GM04503 (cell line): ENCODE results near the gene CNTN5.

Experiments
- DNase-seq: peaks from one replicate; pipeline ENCODE4 v3.0.0-alpha.2; 2012; ENCODE audit warnings: low read depth

CNTN5 gene

GRCh38 chr11:99934008-99934407 is 913.3 kb downstream of the CNTN5 start:
- no peak for DNase-seq

GRCh38 chr11:99937330-99937729 is 916.6 kb downstream of the CNTN5 start:
- no peak for DNase-seq

- DNase-seq: no peak
Measured at GRCh38 chr11:99952816-99953215, 932.1 kb downstream of the CNTN5 start.

GRCh38 chr11:99960536-99960935 is 939.8 kb downstream of the CNTN5 start:
- no peak for DNase-seq

GRCh38 chr11:99968336-99968735 is 947.6 kb downstream of the CNTN5 start:
- no peak for DNase-seq

- DNase-seq: no peak
Measured at GRCh38 chr11:99973993-99974392, 953.2 kb downstream of the CNTN5 start.

GRCh38 chr11:99979042-99979441 is 958.3 kb downstream of the CNTN5 start:
- DNase-seq: no peak

GRCh38 chr11:99987821-99988470 is 967.2 kb downstream of the CNTN5 start:
- no peak for DNase-seq

- no peak for DNase-seq
Measured at GRCh38 chr11:99988471-99988837, 967.7 kb downstream of the CNTN5 start.

- no peak for DNase-seq
Measured at GRCh38 chr11:100003985-100004384, 983.2 kb downstream of the CNTN5 start.

- no peak for DNase-seq
Measured at GRCh38 chr11:100004541-100004940, 983.8 kb downstream of the CNTN5 start.

GRCh38 chr11:100008417-100008816 is 987.7 kb downstream of the CNTN5 start:
- no peak for DNase-seq

- no peak for DNase-seq
Measured at GRCh38 chr11:100009728-100010127, 989.0 kb downstream of the CNTN5 start.

- DNase-seq: no peak
Measured at GRCh38 chr11:100010393-100010792, 989.6 kb downstream of the CNTN5 start.

- no peak for DNase-seq
Measured at GRCh38 chr11:100011697-100012096, 990.9 kb downstream of the CNTN5 start.

- DNase-seq: no peak
Measured at GRCh38 chr11:100013011-100013410, 992.3 kb downstream of the CNTN5 start.

- no peak for DNase-seq
Measured at GRCh38 chr11:100031973-100032372, 1011.2 kb downstream of the CNTN5 start.

GRCh38 chr11:100061006-100061405 is 1040.3 kb downstream of the CNTN5 start:
- no peak for DNase-seq

GRCh38 chr11:100066399-100066798 is 1045.7 kb downstream of the CNTN5 start:
- no peak for DNase-seq

GRCh38 chr11:100068116-100068515 is 1047.4 kb downstream of the CNTN5 start:
- DNase-seq: no peak

GRCh38 chr11:100072131-100072530 is 1051.4 kb downstream of the CNTN5 start:
- DNase-seq: no peak

GRCh38 chr11:100080381-100080780 is 1059.6 kb downstream of the CNTN5 start:
- DNase-seq: no peak

GRCh38 chr11:100080821-100081220 is 1060.1 kb downstream of the CNTN5 start:
- no peak for DNase-seq

- no peak for DNase-seq
Measured at GRCh38 chr11:100093698-100094097, 1072.9 kb downstream of the CNTN5 start.
